Natural killer cell (primary cell): Measurements from ENCODE around the gene DNAH3. TPM values are rescaled to one million over a fixed set of nuclear protein-coding genes. Genes with fewer than 3 reads are reported as not detected.

Experiments
- ATAC-seq, 3 donors: fragments of 150-1000 bp in 2 of 3; fragments of 200-7000 bp in 1 of 3; cut with Tn5 transposase; 1 replicate in 1 of 3; 2 replicates in 2 of 3; pipeline ENCODE4 v1.10.0; 2021; ENCODE audit warnings: mild to moderate bottlenecking in 2 of 3, moderate library complexity in 2 of 3
- DNase-seq, 2 donors: peaks; one replicate each; pipeline versions ENCODE4 v3.0.0 to v3.0.0-alpha.2; 2013 to 2021; ENCODE audit warnings: mixed read lengths in 1 of 2
- H3K27ac ChIP-seq: one replicate; pipeline ENCODE4 v1.5.1; 2013; ENCODE audit warnings: mild to moderate bottlenecking, low read length
- H3K27me3 ChIP-seq: one replicate; pipeline ENCODE4 v1.6.1; 2013; ENCODE audit warnings: low read length; ENCODE audit not compliant: control insufficient read depth, insufficient read depth
- H3K36me3 ChIP-seq: one replicate; pipeline ENCODE4 v1.6.1; 2013; ENCODE audit warnings: low read length; ENCODE audit not compliant: control insufficient read depth, insufficient read depth
- H3K4me1 ChIP-seq: one replicate; pipeline ENCODE4 v1.6.1; 2013; ENCODE audit warnings: low read length; ENCODE audit not compliant: control insufficient read depth, insufficient read depth
- H3K4me3 ChIP-seq: one replicate; pipeline ENCODE4 v1.5.1; 2013; ENCODE audit warnings: low read length
- H3K9me3 ChIP-seq: one replicate; pipeline ENCODE4 v1.6.1; 2013; ENCODE audit warnings: low read length; ENCODE audit not compliant: control insufficient read depth, insufficient read depth
- H3K27ac Mint-ChIP-seq, 2 donors: one replicate each; pipeline ENCODE4 v1.8.0; 2022; ENCODE audit warnings: mild to moderate bottlenecking in 2 of 2, mixed read lengths in 2 of 2, moderate library complexity in 1 of 2
- H3K27me3 Mint-ChIP-seq, 2 donors: one replicate each; pipeline ENCODE4 v1.8.0; 2022; ENCODE audit warnings: low read depth in 2 of 2, mixed read lengths in 2 of 2
- H3K36me3 Mint-ChIP-seq: one replicate; pipeline ENCODE4 v1.8.0; 2022; ENCODE audit warnings: mixed read lengths
- H3K4me1 Mint-ChIP-seq, 2 donors: one replicate each; pipeline ENCODE4 v1.8.0; 2022; ENCODE audit warnings: mixed read lengths in 2 of 2
- H3K4me3 Mint-ChIP-seq: one replicate; pipeline ENCODE4 v1.8.0; 2022; ENCODE audit warnings: mild to moderate bottlenecking, moderate library complexity, mixed read lengths
- H3K9me3 Mint-ChIP-seq, 2 donors: one replicate each; pipeline ENCODE4 v1.8.0; 2022; ENCODE audit warnings: mixed read lengths in 2 of 2
- CTCF ChIP-seq: fragments of 200-600 bp; IDR thresholded peaks from one replicate; pipeline ENCODE4 v1.8.0; 2022; ENCODE audit warnings: antibody characterized with exemption
- WGBS: methylation state at CpG from one replicate; pipeline ENCODE4 v1.1.7; 2013; ENCODE audit warnings: missing lambda C conversion rate; ENCODE audit not compliant: insufficient coverage; 5-methylcytosine and 5-hydroxymethylcytosine counted together
- intact Hi-C: fragments of 100-400 bp; cut with micrococcal nuclease; formaldehyde crosslinking; loops from one replicate; pipeline ENCODE4 v1.14.2; 2022
- total RNA-seq, 4 donors: library from RNA; stranded (reverse); fragments of 120-200 nt in 1 of 4; gene quantifications; one replicate each; pipeline versions ENCODE4 v1.2.3 to v1.2.4, GENCODE V29; 2013 to 2022

Gene DNAH3
- total RNA-seq, 3 donors from 2014 or later (not counting 1 experiment from before 2014, with no cell fraction given) = not detected

DNA sequence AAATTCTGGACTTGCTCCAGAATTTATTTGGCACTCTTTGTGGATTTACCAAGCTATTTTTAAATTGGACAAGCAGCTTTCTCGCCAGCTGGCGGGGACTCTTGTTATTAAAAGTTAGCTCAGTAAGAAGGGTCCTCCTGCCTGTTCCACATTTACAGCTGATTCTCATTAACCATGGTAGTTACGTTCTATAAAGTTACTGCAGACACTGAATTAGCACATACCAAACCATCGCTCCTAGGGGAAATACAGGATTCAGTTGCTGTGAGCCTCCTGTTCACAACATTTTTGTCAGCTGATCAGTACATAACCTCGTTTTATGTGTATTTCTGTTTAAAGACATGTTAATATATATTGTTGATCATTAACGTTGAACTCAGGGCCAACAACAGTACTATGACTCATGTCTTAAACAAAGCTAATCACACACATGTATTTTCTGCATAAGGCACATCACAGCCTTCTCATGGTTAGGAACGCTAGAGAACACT, 12.1 kb upstream of the DNAH3 start:
- Mint-ChIP-seq H3K4me1 (peaks cover 11 to 17% of the 10 kb centered on the region in 2 donors), H3K27ac (no peak overlapping the region), H3K27me3 (no peaks in the 10 kb centered on the region), H3K36me3 (no peaks in the 10 kb centered on the region), H3K9me3 (no peaks in the 10 kb centered on the region), H3K4me3 (no peak overlapping the region)
- intact Hi-C loops = no loop called here
- Histone ChIP-seq H3K36me3 (no peaks in the 10 kb centered on the region), H3K4me3 (no peak overlapping the region), H3K27me3 (no peaks in the 10 kb centered on the region), H3K27ac (no peak overlapping the region), H3K4me1 (peaks cover 16% of the 10 kb centered on the region), H3K9me3 (no peaks in the 10 kb centered on the region)
- ATAC-seq = no peak
- 93% methylated on average over 7 of the region's 7 CpGs for WGBS
- no peak for DNase-seq
- TF ChIP-seq CTCF = no peak

GRCh38 chr16:21161211-21161610, 10.6 kb upstream of the DNAH3 start:
- no peak for DNase-seq
- Mint-ChIP-seq H3K9me3 (no peaks in the 10 kb centered on the region), H3K27me3 (no peaks in the 10 kb centered on the region), H3K27ac (peak overlapping the region in 1 of 2 donors; percentile 15), H3K4me1 (peaks cover 11 to 17% of the 10 kb centered on the region in 2 donors), H3K36me3 (no peaks in the 10 kb centered on the region), H3K4me3 (no peak overlapping the region)
- Histone ChIP-seq H3K4me3 (no peak overlapping the region), H3K4me1 (peaks cover 20% of the 10 kb centered on the region), H3K27ac (no peak overlapping the region), H3K27me3 (no peaks in the 10 kb centered on the region), H3K36me3 (no peaks in the 10 kb centered on the region), H3K9me3 (no peaks in the 10 kb centered on the region)
- ATAC-seq = no peak
- TF ChIP-seq CTCF = no peak
- WGBS = 100% methylated on average over 1 of the region's 2 CpGs
- intact Hi-C loops = no loop called here

- no peak overlapping the region for H3K27ac Mint-ChIP-seq
- no peak for TF ChIP-seq CTCF
- DNase-seq (no peak), ATAC-seq (no peak)
- H3K9me3 Mint-ChIP-seq = no peaks in the 10 kb centered on the region
- Histone ChIP-seq H3K36me3 (no peaks in the 10 kb centered on the region), H3K4me1 (peaks cover 20% of the 10 kb centered on the region), H3K9me3 (no peaks in the 10 kb centered on the region), H3K27ac (no peak overlapping the region), H3K4me3 (no peak overlapping the region), H3K27me3 (no peaks in the 10 kb centered on the region)
- no peaks in the 10 kb centered on the region for H3K27me3 Mint-ChIP-seq
- WGBS = 92% methylated on average over 1 of the region's 1 CpG
- H3K4me1 Mint-ChIP-seq = peaks cover 11 to 17% of the 10 kb centered on the region in 2 donors
- no peaks in the 10 kb centered on the region for H3K36me3 Mint-ChIP-seq
- no peak overlapping the region for H3K4me3 Mint-ChIP-seq
- intact Hi-C loops = no loop called here
Measured at GRCh38 chr16:21160276-21160675, 9.6 kb upstream of the DNAH3 start.

DNA sequence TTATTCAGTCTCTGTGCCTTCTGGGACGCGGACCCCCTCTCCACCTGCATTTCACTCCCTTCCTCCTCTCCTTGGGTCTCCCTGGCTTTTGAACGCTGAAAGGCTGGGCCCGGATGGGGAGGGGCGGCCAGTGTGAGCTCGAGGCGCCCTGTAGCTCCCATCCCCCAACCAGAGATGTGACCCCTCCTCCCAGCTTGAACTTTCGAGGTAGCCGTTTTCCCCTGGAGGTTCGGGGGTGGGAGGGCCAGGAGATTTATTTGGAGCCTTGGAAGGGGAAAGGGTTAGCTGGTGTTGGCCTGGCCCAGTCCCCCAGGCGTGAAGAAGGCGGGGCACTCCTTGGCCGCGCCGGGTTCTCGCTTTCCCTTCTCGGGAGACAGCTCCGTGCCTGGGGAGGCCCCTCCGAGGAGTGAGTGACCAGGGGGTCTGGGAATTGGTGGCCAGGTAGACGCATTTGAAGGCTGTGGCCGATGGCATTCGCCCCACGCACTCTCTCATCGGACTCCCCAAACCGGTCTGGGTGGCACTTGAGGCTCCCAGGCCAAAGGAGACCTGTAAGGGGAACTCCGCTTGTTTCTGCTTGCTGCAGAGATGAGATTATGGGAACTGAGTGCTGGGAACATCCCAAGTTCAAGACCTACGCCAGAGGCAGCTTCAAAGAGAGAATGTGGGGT, 8.8 kb upstream of the DNAH3 start:
- no peaks in the 10 kb centered on the region for H3K27me3 Mint-ChIP-seq
- no peaks in the 10 kb centered on the region for H3K9me3 Mint-ChIP-seq
- peak overlapping the region; percentile 93 for H3K4me3 Mint-ChIP-seq
- no peaks in the 10 kb centered on the region for H3K36me3 Mint-ChIP-seq
- H3K27ac Mint-ChIP-seq = peak overlapping the region in 1 of 2 donors; percentile 77
- ATAC-seq (no peak), DNase-seq (peak; percentile 17 to 40)
- Histone ChIP-seq H3K4me3 (peak overlapping the region; percentile 75), H3K27ac (no peak overlapping the region), H3K9me3 (no peaks in the 10 kb centered on the region), H3K4me1 (peaks cover 20% of the 10 kb centered on the region), H3K36me3 (no peaks in the 10 kb centered on the region), H3K27me3 (no peaks in the 10 kb centered on the region)
- 13% methylated on average over 24 of the region's 27 CpGs for WGBS
- intact Hi-C loops = no loop called here
- H3K4me1 Mint-ChIP-seq = peaks cover 11 to 17% of the 10 kb centered on the region in 2 donors
- TF ChIP-seq CTCF = no peak
